Measurements from ENCODE around the gene GRIA4.

DNA sequence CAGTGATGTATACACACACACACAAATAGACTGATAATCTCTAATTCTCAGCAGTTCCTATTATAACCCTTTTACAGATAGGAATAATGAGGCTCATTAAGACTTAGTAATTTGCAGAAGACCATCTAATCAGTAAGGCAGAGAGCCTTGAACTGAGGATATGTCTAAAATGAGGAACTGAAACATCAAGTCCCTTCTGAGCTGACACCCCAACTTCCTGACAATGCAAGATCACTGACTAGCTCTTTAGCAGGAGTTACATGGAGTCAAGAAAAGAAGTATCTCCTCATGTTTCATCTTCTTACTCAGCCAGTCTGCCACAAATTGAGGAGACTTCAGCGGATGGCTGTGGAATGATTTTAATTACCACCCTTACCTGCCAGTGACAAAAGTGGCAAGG lies 219.2 kb downstream of the GRIA4 start:
- TF ChIP-seq GATA2 (IDR thresholded peaks at IDR 0.05; ENCODE audit: low read depth, low read length) (no peak), GATA3 (IDR thresholded peaks at IDR 0.05; ENCODE audit: low read depth, low read length) (no peak)
